WTC11 (cell line): ENCODE results near the gene NLRP13. TPM values are rescaled to one million over a fixed set of nuclear protein-coding genes. Genes with fewer than 3 reads are reported as not detected.

Experiments used
- ATAC-seq: fragments of 200-7000 bp; cut with Tn5 transposase; 2 replicates; pipeline ENCODE4 v1.10.0; 2021; ENCODE audit warnings: mild to moderate bottlenecking, moderate library complexity
- CTCF ChIA-PET: fragments of 300-600 bp; sonication (Branson Sonifier 250); formaldehyde crosslinking; loops from one replicate; lab custom pipeline; 2021; ENCODE audit warnings: antibody characterized with exemption; lab: Charles Lee
- POLR2A ChIA-PET: fragments of 350-600 bp; sonication (Branson Sonifier 250); formaldehyde crosslinking; loops from one replicate; lab custom pipeline; 2021; ENCODE audit warnings: antibody characterized with exemption; lab: Charles Lee
- DNase-seq: peaks from one replicate; pipeline ENCODE4 v3.0.0; 2021; ENCODE audit warnings: low spot score
- H3K27ac Mint-ChIP-seq: 2 replicates; pipeline ENCODE4 v1.8.0; 2021; ENCODE audit warnings: mixed read lengths
- H3K27me3 Mint-ChIP-seq: 2 replicates; pipeline ENCODE4 v1.8.0; 2021; ENCODE audit warnings: low read depth, mild to moderate bottlenecking, moderate library complexity, mixed read lengths
- H3K36me3 Mint-ChIP-seq: 2 replicates; pipeline ENCODE4 v1.8.0; 2021; ENCODE audit warnings: mixed read lengths
- H3K4me1 Mint-ChIP-seq: 2 replicates; pipeline ENCODE4 v1.8.0; 2022; ENCODE audit warnings: mixed read lengths
- H3K4me3 Mint-ChIP-seq: 2 replicates; pipeline ENCODE4 v1.8.0; 2021; ENCODE audit warnings: mild to moderate bottlenecking, moderate library complexity, mixed read lengths
- H3K9me3 Mint-ChIP-seq: 2 replicates; pipeline ENCODE4 v1.8.0; 2021; ENCODE audit warnings: mixed read lengths
- AFF4 ChIP-seq: sonication (generic); formaldehyde crosslinking; IDR thresholded peaks from 2 replicates; pipeline ENCODE4 v1.8.1; 2023; ENCODE audit warnings: mild to moderate bottlenecking, missing genetic modification reagents, borderline replicate concordance
- ARID4B ChIP-seq: sonication (generic); formaldehyde crosslinking; IDR thresholded peaks from 2 replicates; pipeline ENCODE4 v1.8.0; 2023; ENCODE audit warnings: missing genetic modification reagents, mild to moderate bottlenecking, borderline replicate concordance
- E2F5 ChIP-seq: sonication (generic); formaldehyde crosslinking; IDR thresholded peaks from 2 replicates; pipeline ENCODE4 v1.8.1; 2022; ENCODE audit warnings: mild to moderate bottlenecking, moderate library complexity, missing genetic modification reagents
- FOXJ3 ChIP-seq: sonication (generic); formaldehyde crosslinking; IDR thresholded peaks from 2 replicates; pipeline ENCODE4 v1.9.0; 2021; ENCODE audit warnings: missing genetic modification reagents, mild to moderate bottlenecking, borderline replicate concordance
- FOXK1 ChIP-seq: sonication (generic); formaldehyde crosslinking; IDR thresholded peaks from 2 replicates; pipeline ENCODE4 v1.8.0; 2022; ENCODE audit warnings: mild to moderate bottlenecking, moderate library complexity, missing genetic modification reagents
- GRHL2 ChIP-seq: fragments of 250-450 bp; sonication (Bioruptor Pico); IDR thresholded peaks from 2 replicates; pipeline ENCODE4 v1.8.0; 2022; ENCODE audit warnings: mild to moderate bottlenecking, moderate library complexity; ENCODE audit not compliant: insufficient replicate concordance, severe bottlenecking
- GTF2I ChIP-seq: fragments of 250-450 bp; sonication (Bioruptor Pico); conservative IDR thresholded peaks from 2 replicates; pipeline ENCODE4 v1.4.0; 2021; ENCODE audit warnings: mild to moderate bottlenecking
- MXD4 ChIP-seq: fragments of 250-450 bp; sonication (Bioruptor Pico); IDR thresholded peaks from 2 replicates; pipeline ENCODE4 v1.8.0; 2021; ENCODE audit warnings: mild to moderate bottlenecking, moderate library complexity, borderline replicate concordance
- NFATC4 ChIP-seq: fragments of 250-450 bp; sonication (Bioruptor Pico); IDR thresholded peaks from 2 replicates; pipeline ENCODE4 v1.9.0; 2021; ENCODE audit warnings: mild to moderate bottlenecking
- NFE2L1 ChIP-seq: sonication (generic); formaldehyde crosslinking; IDR thresholded peaks from 2 replicates; pipeline ENCODE4 v1.8.1; 2023; ENCODE audit warnings: missing genetic modification reagents
- SOX15 ChIP-seq: fragments of 250-450 bp; sonication (Bioruptor Pico); IDR thresholded peaks from 2 replicates; pipeline ENCODE4 v1.9.0; 2021; ENCODE audit warnings: mild to moderate bottlenecking
- TEAD4 ChIP-seq: sonication (generic); formaldehyde crosslinking; IDR thresholded peaks from 2 replicates; pipeline ENCODE4 v1.8.0; 2022; ENCODE audit warnings: mild to moderate bottlenecking, missing genetic modification reagents
- USF1 ChIP-seq: sonication (generic); formaldehyde crosslinking; IDR thresholded peaks from 2 replicates; pipeline ENCODE4 v1.8.0; 2022; ENCODE audit warnings: mild to moderate bottlenecking, missing genetic modification reagents
- USF2 ChIP-seq: sonication (generic); formaldehyde crosslinking; IDR thresholded peaks from 2 replicates; pipeline ENCODE4 v1.8.1; 2023; ENCODE audit warnings: mild to moderate bottlenecking, missing genetic modification reagents, moderate library complexity
- ZBTB43 ChIP-seq: sonication (generic); formaldehyde crosslinking; IDR thresholded peaks from 2 replicates; pipeline ENCODE4 v1.8.1; 2023; ENCODE audit warnings: mild to moderate bottlenecking, missing genetic modification reagents
- ZMAT4 ChIP-seq: fragments of 250-450 bp; sonication (Bioruptor Pico); IDR thresholded peaks from 2 replicates; pipeline ENCODE4 v1.9.0; 2021; ENCODE audit warnings: mild to moderate bottlenecking
- ZNF121 ChIP-seq: sonication (generic); formaldehyde crosslinking; IDR thresholded peaks from 2 replicates; pipeline ENCODE4 v1.8.0; 2023; ENCODE audit warnings: missing genetic modification reagents
- ZNF138 ChIP-seq: sonication (generic); formaldehyde crosslinking; conservative IDR thresholded peaks from 2 replicates; pipeline ENCODE4 v1.8.1; 2022; ENCODE audit warnings: mild to moderate bottlenecking, moderate library complexity, missing genetic modification reagents
- ZNF232 ChIP-seq: sonication (generic); formaldehyde crosslinking; IDR thresholded peaks from 2 replicates; pipeline ENCODE4 v1.8.0; 2022; ENCODE audit warnings: mild to moderate bottlenecking, missing genetic modification reagents
- ZNF423 ChIP-seq: fragments of 250-450 bp; sonication (Bioruptor Pico); IDR thresholded peaks from 2 replicates; pipeline ENCODE4 v2.1.2; 2022; ENCODE audit warnings: mild to moderate bottlenecking, moderate library complexity
- total RNA-seq: library from RNA; stranded (reverse); gene quantifications from 3 replicates; pipeline ENCODE4 v1.2.3, GENCODE V29; 2021

Gene NLRP13
- total RNA-seq, 1 experiment from 2014 or later = not detected

- H3K36me3 Mint-ChIP-seq = peaks cover 68% of the 10 kb centered on the region
- H3K27ac Mint-ChIP-seq = no peak overlapping the region
- DNase-seq (no peak), ATAC-seq (no peak)
- no peaks in the 10 kb centered on the region for H3K4me1 Mint-ChIP-seq
- ChIA-PET CTCF (no interaction called here), POLR2A (no interaction called here)
- H3K4me3 Mint-ChIP-seq = no peak overlapping the region
- H3K9me3 Mint-ChIP-seq = peaks cover 70% of the 10 kb centered on the region
- peaks cover 20% of the 10 kb centered on the region for H3K27me3 Mint-ChIP-seq
- TF ChIP-seq GRHL2 (CRISPR knock-in tag) (no peak), FOXK1 (no peak), ZNF121 (CRISPR knock-in tag) (no peak), ZMAT4 (CRISPR knock-in tag) (no peak), NFATC4 (CRISPR knock-in tag) (no peak), USF2 (CRISPR knock-in tag) (no peak), ZBTB43 (CRISPR knock-in tag) (no peak), NFE2L1 (no peak), SOX15 (CRISPR knock-in tag) (no peak), GTF2I (CRISPR knock-in tag) (no peak), E2F5 (CRISPR knock-in tag) (no peak), ZNF232 (no peak), ARID4B (CRISPR knock-in tag) (no peak), TEAD4 (CRISPR knock-in tag) (no peak)
Measured at GRCh38 chr19:55857149-55857548, 75.0 kb downstream of the NLRP13 start.

GRCh38 chr19:55855160-55855559 lies 77.0 kb downstream of the NLRP13 start:
- Mint-ChIP-seq H3K9me3 (peaks cover 65% of the 10 kb centered on the region), H3K27ac (no peak overlapping the region), H3K4me1 (no peaks in the 10 kb centered on the region), H3K27me3 (peaks cover 24% of the 10 kb centered on the region), H3K4me3 (no peak overlapping the region), H3K36me3 (peaks cover 63% of the 10 kb centered on the region)
- CTCF ChIA-PET = no interaction called here
- ATAC-seq (no peak), DNase-seq (no peak)
- POLR2A ChIA-PET = no interaction called here
- no peak for TF ChIP-seq FOXJ3 (CRISPR knock-in tag)
- no peak for TF ChIP-seq AFF4 (CRISPR knock-in tag)
- no peak for TF ChIP-seq ZBTB43 (CRISPR knock-in tag)
- TF ChIP-seq ZNF423 (CRISPR knock-in tag) = no peak
- no peak for TF ChIP-seq NFE2L1
- no peak for TF ChIP-seq FOXK1
- TF ChIP-seq ZNF138 (CRISPR knock-in tag) = no peak
- no peak for TF ChIP-seq MXD4 (CRISPR knock-in tag)
- no peak for TF ChIP-seq TEAD4 (CRISPR knock-in tag)
- no peak for TF ChIP-seq USF1
